Measurements from ENCODE around the gene CORIN. TPM values are rescaled to one million over a fixed set of nuclear protein-coding genes. Genes with fewer than 3 reads are reported as not detected.
"Not testable (repeated sequence)": the region's sequence is repeated elsewhere in the genome, so short reads cannot be mapped to it uniquely, and the experiment has no call there.

CORIN gene
- total RNA-seq, 1 experiment from 2014 or later, result 0.20 TPM

- DNase-seq (ENCODE audit: low read depth), result no peak
- in situ Hi-C loops (cut with HindIII; ENCODE audit: low pct_unique_long_range_greater_than_20kb, low sequenced_read_pairs), result no loop called here
Measured at GRCh38 chr4:47711646-47712045, 126.2 kb downstream of the CORIN start.

- in situ Hi-C loops (cut with HindIII; ENCODE audit: low pct_unique_long_range_greater_than_20kb, low sequenced_read_pairs), result no loop called here
- no peak for DNase-seq (ENCODE audit: low read depth)
Measured at GRCh38 chr4:47711183-47711582, 126.7 kb downstream of the CORIN start.

- in situ Hi-C loops (cut with HindIII; ENCODE audit: low pct_unique_long_range_greater_than_20kb, low sequenced_read_pairs); DNase-seq (ENCODE audit: low read depth): not testable (repeated sequence)
Measured at GRCh38 chr4:47706352-47706751, 131.5 kb downstream of the CORIN start.

GRCh38 chr4:47705326-47705981 is 132.4 kb downstream of the CORIN start:
- no peak for DNase-seq (ENCODE audit: low read depth)
- in situ Hi-C loops (cut with HindIII; ENCODE audit: low pct_unique_long_range_greater_than_20kb, low sequenced_read_pairs), result no loop called here

- DNase-seq (ENCODE audit: low read depth), result peak; percentile 11
- in situ Hi-C loops (cut with HindIII; ENCODE audit: low pct_unique_long_range_greater_than_20kb, low sequenced_read_pairs), result no loop called here
Measured at GRCh38 chr4:47704693-47705325, 133.1 kb downstream of the CORIN start.

GRCh38 chr4:47703956-47704355 is 133.9 kb downstream of the CORIN start:
- in situ Hi-C loops (cut with HindIII; ENCODE audit: low pct_unique_long_range_greater_than_20kb, low sequenced_read_pairs), result no loop called here

GRCh38 chr4:47703008-47703407 is 134.9 kb downstream of the CORIN start:
- no peak for DNase-seq (ENCODE audit: low read depth)
- in situ Hi-C loops (cut with HindIII; ENCODE audit: low pct_unique_long_range_greater_than_20kb, low sequenced_read_pairs), result no loop called here

More at GRCh38 chr4:47703956-47704355, 133.9 kb downstream of the CORIN start:
- DNase-seq (ENCODE audit: low read depth), result no peak

GRCh38 chr4:47701286-47701685 is 136.6 kb downstream of the CORIN start:
- DNase-seq (ENCODE audit: low read depth), result no peak
- in situ Hi-C loops (cut with HindIII; ENCODE audit: low pct_unique_long_range_greater_than_20kb, low sequenced_read_pairs), result no loop called here

- no peak for DNase-seq (ENCODE audit: low read depth)
- in situ Hi-C loops (cut with HindIII; ENCODE audit: low pct_unique_long_range_greater_than_20kb, low sequenced_read_pairs), result no loop called here
Measured at GRCh38 chr4:47698837-47699236, 139.0 kb downstream of the CORIN start.

- DNase-seq (ENCODE audit: low read depth), result no peak
- in situ Hi-C loops (cut with HindIII; ENCODE audit: low pct_unique_long_range_greater_than_20kb, low sequenced_read_pairs), result no loop called here
Measured at GRCh38 chr4:47696823-47697222, 141.0 kb downstream of the CORIN start.

- in situ Hi-C loops (cut with HindIII; ENCODE audit: low pct_unique_long_range_greater_than_20kb, low sequenced_read_pairs), result no loop called here
Measured at GRCh38 chr4:47695260-47695659, 142.6 kb downstream of the CORIN start.

GRCh38 chr4:47694322-47694721 is 143.5 kb downstream of the CORIN start:
- in situ Hi-C loops (cut with HindIII; ENCODE audit: low pct_unique_long_range_greater_than_20kb, low sequenced_read_pairs), result no loop called here
- no peak for DNase-seq (ENCODE audit: low read depth)

More at GRCh38 chr4:47695260-47695659, 142.6 kb downstream of the CORIN start:
- DNase-seq (ENCODE audit: low read depth), result no peak

GRCh38 chr4:47692691-47693090 is 145.2 kb downstream of the CORIN start:
- no peak for DNase-seq (ENCODE audit: low read depth)
- in situ Hi-C loops (cut with HindIII; ENCODE audit: low pct_unique_long_range_greater_than_20kb, low sequenced_read_pairs), result no loop called here

- DNase-seq (ENCODE audit: low read depth); in situ Hi-C loops (cut with HindIII; ENCODE audit: low pct_unique_long_range_greater_than_20kb, low sequenced_read_pairs): not testable (repeated sequence)
Measured at GRCh38 chr4:47691757-47692383, 146.0 kb downstream of the CORIN start.

GRCh38 chr4:47690611-47691010 is 147.3 kb downstream of the CORIN start:
- in situ Hi-C loops (cut with HindIII; ENCODE audit: low pct_unique_long_range_greater_than_20kb, low sequenced_read_pairs), result no loop called here

GRCh38 chr4:47686294-47686872 is 151.5 kb downstream of the CORIN start:
- in situ Hi-C loops (cut with HindIII; ENCODE audit: low pct_unique_long_range_greater_than_20kb, low sequenced_read_pairs), result no loop called here
- peak; percentile 7 for DNase-seq (ENCODE audit: low read depth)

More at GRCh38 chr4:47690611-47691010, 147.3 kb downstream of the CORIN start:
- no peak for DNase-seq (ENCODE audit: low read depth)

- in situ Hi-C loops (cut with HindIII; ENCODE audit: low pct_unique_long_range_greater_than_20kb, low sequenced_read_pairs), result no loop called here
- no peak for DNase-seq (ENCODE audit: low read depth)
Measured at GRCh38 chr4:47675806-47676205, 162.1 kb downstream of the CORIN start.

GRCh38 chr4:47674144-47674543 is 163.7 kb downstream of the CORIN start:
- DNase-seq (ENCODE audit: low read depth), result no peak
- in situ Hi-C loops (cut with HindIII; ENCODE audit: low pct_unique_long_range_greater_than_20kb, low sequenced_read_pairs), result no loop called here

- DNase-seq (ENCODE audit: low read depth), result no peak
- in situ Hi-C loops (cut with HindIII; ENCODE audit: low pct_unique_long_range_greater_than_20kb, low sequenced_read_pairs), result no loop called here
Measured at GRCh38 chr4:47672696-47673095, 165.2 kb downstream of the CORIN start.
